Activated CD4-positive, alpha-beta T cell treated with anti-CD3 and anti-CD28 coated beads for 48 hours (primary cell): ENCODE results near the gene EFNA5.

Experiments used
- DNase-seq: peaks from one replicate; pipeline ENCODE4 v3.0.0-alpha.2; 2020

EFNA5 gene

DNA sequence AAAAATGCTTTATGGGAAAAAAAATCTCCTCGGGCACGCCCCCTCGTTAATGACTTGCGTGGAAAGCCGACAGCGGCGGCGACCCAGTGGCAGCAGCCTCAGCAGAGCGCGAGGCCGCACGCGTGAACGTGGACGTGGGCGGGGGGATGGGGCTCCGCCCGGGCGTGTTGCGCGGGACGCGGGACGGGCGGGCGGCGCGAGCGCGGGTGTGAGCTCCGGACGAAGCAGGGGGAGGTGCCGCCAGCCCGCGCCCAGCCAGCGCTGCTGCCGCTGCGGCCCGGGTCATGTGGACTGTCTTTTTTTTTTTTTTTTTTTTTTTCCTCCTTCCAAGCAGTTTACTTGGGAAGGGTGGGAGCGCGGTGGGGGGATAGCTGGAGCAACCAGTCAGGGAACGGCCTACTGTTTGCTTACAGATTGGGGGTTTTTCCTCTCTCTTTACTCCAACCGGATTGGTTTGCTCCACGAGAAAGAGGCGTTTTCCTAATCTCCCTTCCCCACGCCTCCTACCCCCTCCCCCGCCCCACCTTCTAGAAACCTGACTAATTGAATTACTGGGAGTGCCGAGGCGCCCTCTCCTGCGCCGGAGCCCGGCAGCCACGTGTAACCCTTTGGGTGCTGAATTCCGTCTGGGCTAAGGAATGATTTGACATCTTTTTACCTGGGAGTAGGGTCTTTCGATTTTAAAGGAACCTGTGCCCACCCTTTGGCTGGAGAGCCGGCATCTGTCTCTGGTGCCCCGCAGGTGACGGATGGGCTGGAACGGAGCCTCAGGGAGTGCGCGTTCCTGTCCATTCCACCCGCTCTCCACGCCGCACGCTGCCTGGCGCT is 1.7 kb upstream of the EFNA5 start:
- peak; percentile 28 for DNase-seq

DNA sequence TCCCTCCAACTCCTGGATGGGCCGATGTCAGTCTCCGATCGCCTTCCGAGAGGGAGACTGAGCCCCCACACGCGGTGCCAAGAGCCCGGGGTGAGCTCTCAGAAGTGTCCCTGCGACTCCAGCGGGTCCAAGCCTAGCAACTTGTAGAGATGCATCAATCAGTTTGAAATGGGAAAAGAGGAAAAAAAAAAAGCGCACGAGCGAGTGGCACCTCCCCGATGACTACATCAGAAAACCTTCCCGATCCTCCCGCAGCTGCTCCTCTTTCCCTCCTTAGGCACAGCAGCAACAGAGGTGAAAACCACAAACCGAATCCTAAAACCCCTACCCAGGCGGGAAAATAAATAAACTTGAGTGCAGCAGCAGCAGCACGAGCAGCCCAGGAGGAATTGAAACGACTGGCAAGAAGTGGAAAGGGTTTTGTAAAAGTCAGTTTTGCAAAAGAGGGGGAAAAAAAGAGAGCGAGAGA is 1.0 kb upstream of the EFNA5 start:
- DNase-seq, result no peak

DNA sequence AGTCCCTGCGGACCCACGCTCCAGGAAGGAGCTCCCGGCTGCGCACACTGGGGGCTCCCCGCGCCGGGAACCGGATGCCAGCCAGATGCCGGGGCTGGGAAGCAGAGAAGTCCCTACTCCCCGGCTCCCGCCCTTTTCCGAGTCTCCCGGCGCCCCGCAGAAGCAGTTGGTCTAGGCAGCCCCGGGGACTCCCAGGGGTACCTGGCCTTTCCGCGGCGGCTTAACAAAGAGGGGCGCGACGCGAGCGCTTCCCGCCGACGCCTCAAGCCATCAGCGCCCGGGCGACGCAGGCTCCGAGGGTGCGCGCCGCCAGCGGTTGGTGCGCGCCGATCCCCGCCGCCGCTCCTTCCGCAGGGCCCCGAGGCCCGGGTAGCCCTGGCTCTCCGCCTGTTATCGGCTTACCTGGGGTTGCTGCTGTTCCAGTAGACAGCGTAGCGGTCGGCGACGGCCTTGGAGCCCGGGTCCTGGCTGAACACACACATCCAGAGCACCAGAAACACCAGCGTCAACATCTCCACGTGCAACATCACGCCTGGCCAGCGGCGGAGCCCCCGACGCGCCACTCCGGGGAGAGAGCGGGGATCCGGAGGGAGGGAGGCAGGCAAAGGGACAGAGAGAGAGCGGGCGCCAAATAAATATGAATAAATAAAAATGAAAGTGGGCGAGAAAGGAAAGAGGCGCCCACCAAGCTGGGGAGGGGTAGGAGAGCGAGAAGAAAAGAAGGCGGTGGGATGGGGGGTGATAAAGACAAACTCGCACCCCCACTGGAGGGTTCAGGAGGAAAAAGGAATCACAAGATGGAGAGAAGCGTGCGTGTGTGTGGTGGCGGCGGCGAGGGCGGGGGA is 428 bp downstream of the EFNA5 start:
- peak; percentile 25 for DNase-seq

DNA sequence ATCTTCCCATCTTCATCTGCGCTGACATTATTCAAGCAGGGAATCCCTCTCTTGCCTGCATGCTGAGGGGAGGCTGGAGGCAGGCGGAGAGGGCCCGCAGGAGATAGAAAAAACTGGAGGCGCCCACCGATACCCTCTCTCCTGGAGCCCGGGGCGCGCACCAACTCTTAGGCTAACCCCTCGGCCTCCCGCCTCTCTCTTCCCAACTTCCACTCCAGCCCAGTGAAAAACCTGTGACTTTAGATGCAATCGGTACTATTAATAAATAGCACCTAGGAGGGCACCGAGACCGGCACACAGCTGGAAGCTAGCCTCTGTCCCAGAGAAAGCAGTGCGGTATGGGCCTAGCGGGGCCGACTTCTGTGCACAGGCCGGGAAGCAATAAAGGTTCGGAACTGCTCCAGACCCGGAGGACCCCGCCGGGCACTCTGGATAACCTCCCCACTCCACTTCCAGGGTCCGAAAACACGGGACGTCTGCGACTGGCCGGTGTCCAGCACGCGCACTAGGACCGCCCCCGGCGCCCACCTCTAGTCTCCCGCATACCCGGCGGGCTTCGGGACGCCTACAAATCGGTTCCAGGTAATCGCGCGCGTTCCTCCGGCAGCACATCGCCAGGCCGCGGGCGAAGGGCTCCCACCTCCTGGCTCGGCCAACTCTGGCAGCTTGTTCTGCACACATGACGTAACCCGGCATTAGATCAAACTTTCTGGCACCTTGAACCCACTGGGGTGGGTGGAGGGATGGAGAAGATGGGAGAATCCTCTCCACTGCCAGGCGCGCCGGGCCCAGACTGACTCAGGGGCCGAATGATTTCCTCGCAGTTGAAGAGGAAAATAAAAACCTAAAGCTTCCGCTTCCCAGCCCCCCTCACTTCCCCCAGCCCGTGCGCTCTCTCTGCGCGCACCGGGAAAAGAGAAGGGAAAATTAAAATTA is 1.4 kb downstream of the EFNA5 start:
- DNase-seq, result peak; percentile 4

DNA sequence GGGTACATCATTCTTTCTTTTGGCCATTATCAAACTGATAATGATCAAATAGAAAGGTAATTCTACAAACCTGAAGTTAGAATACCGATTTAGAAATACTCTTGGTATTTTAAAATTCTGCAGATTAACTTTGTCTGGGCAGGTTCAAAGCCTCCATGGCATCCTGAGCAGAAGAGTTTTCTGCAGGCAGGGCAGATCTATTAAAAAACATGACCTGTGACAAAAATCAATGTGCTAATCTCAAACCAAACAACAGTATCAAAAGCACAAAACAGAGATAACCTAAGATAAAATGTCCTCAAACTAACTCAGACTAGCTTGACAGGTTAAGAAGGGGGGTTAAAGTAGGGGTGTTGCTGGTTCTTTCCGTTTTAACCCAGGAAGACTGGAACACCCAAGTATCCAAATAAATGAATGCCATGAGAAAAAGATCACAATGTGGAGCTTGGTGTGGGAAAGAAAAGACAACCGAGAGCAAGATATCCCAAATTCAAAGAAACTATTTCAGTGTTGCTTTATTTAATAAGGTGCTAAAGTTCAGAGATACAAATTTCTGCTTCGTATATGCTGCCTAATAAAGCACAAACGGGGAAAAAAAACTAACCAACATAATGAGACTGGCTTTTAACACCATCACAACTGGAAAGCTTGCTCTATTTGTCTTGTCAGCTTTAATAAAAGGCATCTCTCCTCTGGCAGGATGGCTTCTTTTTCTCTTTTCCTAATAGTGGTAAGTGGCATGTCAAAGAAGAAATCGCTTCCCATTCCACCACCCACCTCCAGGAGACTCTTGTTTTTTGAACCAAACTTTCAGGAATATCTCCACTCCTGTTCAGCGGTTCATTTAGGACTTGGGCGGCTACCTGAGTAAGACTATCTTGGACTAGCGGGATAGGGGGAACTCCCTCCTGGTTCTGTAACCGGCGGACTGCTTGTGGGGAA is 2.3 kb downstream of the EFNA5 start:
- DNase-seq, result no peak

DNA sequence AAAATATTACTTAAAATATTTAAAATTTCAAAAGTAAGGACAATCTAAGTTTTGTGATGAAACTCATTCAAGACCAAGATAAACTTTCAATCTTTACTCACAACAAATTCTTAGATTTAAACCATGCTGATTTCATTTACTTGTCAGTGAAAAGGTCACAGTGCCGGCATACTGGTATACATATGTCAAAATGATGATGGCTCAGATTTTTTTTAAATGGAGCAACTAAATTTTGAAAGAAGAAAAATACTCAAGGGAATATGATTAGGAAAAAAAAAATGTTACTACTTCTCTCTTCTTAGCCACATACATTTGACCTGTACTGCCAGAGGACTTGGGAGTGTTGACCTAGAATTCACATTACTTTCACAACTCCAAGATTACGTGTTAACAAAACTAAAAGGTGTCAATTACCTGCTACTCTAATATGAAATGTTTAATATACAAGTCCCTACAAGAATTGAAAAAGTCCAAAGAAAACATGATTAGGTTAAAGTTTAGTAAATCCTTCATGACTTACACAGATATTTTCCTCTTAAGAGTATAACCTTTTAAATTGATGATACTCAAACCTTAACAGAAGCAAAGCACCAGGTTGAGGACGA is 4.6 kb downstream of the EFNA5 start:
- DNase-seq, result no peak

DNA sequence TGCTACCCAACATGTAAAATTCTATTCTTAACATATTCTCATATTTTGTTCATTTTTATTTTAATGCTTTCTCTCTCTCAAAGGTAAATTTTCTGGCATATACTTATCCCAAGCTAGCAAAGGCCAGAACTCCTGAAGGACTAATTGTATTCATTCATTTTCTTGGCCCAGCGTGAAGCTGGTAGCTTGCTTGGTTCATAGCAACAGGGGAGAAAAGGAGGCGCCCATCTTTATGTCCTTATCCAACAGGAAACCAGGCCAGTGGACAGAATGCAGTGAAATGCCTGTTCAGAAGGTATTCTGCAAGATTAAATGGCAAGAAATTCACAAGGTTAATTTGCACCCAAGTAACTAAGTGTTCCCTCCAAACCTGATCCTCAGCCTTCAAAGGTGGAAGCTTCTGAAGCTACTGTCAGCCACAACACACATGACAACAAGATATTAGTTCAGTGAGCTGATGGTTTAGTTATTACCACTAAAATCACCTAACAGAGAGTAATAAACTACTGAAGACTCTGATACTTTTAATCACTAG is 5.6 kb downstream of the EFNA5 start:
- DNase-seq, result no peak

DNA sequence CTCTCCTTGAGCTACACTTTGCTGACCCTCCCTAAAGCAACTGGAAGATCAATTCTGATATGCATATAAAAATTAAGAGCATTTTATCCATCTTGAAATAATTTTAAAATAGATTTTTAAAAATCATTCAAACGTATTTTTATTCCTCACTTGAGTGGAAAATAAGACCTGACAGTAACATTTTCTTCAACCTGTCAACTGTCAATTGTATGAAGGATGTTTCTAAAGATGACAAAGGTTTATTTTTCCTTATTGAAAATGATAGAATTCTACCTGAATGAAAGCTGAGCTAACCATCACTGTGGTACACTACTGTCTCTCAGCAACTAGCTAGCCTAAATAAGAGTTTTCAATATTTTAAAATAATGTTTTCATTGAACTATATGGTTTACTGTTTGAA is 7.0 kb downstream of the EFNA5 start:
- DNase-seq, result no peak

DNA sequence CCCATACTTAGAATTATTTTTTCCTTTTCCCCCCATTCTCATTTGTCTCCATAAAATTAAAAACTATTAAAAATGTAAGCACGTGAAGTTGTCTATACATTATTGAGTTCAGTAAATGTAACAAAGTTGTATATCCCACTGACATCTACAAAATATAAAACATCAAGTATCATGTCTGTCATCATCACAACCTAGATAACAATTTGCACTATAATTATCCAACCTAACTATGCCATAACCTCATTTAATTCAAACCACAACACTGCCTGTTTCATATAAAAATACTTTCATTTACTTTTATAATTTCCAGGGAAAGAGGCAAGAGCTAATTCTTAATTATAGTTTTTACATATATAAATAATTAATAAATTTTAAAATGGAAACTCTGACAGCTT is 9.1 kb downstream of the EFNA5 start:
- DNase-seq, result no peak

DNA sequence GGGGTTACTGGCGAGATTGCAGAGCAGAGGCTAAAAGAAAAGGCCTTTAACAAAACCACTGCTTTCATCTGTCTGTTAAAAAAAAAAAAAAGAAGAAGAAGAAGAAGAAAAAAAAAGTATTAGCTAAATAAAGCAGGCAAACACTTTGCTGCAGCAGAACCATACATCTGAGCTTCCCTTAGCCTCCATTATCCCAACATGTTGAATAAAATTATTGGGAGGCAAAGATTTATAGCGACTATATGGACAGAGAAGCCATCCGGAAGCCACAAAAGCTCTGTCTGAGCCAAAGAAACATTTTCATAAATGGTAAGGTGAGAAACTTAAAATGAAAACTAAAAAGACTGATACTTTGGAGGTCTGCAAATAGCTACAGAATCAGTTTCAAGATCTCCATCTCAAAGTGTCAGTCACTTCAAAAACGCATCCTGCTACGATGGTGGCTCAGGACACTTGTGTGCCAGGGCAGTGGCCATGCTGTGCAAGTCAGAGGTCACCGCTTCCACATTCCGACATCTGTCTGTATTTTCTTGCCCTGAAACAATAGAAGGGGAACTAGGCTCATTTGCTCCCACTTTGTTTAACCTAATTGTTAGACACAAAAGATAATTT is 9.6 kb downstream of the EFNA5 start:
- no peak for DNase-seq

DNA sequence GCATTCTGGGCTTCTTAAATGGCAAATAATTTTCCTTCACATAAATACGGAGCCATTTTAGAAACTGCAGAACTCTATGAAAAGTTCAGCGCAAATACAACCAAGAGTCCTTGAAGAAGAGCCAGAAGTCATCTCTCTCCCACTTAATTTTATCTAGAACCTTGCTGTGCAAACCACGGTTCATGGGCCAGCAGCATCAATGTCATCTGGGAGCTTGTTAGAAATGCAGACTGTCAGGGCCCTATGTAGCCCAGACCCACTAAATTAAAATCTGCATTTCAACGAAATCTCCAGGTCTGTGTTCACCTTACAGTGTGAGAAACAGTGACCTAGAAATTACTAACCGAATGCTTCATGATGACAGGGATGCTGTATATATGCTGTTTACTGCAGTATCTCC is 12.2 kb downstream of the EFNA5 start:
- no peak for DNase-seq

DNA sequence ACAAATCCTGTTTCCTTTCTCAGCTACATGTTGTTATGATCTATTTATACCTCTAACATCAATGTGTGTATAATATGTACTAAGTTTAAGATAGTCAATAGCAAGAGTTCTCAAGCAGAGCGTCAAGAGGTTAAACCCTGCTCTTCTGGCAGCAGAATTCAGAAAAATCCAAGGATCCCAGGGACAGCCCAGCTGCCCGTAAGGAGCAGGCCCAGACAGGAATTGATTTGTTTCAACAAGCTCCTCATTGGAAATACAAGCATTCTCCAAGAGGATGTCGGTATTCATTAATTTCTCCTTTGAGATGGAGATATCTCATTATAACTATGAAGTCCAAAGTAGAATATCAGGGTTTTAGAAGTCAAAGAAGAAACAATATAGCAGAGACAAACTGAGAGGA is 14.9 kb downstream of the EFNA5 start:
- DNase-seq, result no peak

DNA sequence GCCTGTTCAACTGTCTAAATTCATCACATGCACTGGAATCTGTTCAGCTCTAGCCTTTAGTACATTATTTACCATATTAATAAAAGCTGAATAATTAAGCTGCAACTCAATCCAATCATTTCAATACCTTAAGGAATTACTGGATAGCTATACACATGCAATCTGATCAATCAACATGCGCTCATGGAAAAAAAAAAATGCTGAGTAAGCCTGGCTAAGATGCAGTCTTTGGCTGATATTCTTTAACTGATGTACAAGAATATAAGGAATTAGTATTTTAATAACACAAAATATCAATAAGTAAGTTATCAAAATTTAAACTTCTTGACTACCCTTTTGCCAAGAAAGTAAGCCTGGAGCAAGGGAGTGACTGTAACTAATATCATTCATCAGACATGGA is 15.9 kb downstream of the EFNA5 start:
- no peak for DNase-seq

DNA sequence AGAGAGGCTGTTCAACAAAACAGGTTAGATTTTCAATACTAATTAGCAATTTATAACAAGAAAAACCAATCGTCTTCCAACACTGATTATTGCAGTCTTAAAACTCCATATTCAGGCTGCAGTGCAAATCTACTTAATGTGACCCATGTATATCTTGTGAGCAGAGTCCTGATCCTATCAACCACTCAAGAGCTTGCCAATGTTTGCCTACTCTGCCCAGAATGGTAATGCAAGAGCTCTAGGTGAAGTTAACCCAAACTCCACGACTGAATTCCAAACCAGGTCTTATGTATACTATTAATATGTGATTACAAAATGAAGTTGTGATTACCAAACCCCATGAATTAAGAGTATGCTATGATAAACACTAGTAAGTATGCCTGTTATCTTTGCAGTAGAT is 17.1 kb downstream of the EFNA5 start:
- no peak for DNase-seq

DNA sequence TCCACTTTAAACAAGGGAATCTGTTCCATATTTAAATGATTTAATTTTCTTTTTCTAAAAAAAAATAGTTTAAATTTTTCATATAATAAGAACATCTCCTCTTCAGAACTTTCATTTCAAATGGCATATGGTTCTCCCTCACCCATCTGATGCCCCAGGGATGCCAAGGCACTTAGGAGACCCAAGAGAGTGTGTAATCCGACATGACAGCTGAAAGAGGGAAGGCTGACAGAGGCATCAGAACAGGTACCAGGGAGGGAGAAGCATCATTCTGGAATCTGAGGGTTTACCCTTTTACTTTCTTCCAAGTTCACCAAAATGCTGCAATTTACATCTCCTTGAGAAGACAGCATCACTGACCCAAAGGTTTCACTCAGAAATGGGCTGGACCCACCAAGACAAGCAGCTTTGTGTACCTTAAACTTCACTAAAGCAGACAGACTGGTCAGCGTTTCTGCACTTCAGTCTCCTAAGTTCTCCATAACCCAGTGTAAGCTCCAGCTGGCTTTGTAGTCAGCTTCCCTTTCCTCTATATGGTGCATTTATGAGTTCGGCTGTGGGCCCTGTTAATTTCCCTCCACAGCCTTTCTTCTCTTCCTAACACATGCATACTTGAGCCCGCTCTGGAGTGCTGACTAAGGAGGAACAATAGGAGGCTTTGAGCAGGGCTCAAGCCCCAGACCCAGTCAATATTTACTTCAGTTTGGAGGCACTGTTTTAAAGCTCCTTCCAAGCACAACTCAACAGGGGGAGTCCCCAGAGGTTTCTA is 17.7 kb downstream of the EFNA5 start:
- no peak for DNase-seq

DNA sequence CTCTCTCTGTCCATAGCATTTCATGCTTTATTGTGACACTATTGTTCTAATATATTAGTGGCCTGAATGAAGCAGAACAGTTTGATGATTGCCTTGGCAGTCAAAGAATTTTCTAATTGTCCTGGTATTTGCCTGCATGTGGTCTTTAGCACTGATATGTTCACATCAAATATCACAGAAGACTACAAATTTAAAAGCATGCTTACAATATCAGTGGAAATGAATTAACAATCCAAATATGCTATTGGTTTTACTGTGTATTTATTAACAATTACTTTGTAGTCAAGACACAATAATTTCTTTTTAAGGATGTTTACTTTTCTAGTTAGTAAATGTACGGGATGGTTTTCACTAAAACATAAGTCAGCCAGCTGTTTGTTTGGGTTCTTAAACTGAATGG is 18.3 kb downstream of the EFNA5 start:
- no peak for DNase-seq

DNA sequence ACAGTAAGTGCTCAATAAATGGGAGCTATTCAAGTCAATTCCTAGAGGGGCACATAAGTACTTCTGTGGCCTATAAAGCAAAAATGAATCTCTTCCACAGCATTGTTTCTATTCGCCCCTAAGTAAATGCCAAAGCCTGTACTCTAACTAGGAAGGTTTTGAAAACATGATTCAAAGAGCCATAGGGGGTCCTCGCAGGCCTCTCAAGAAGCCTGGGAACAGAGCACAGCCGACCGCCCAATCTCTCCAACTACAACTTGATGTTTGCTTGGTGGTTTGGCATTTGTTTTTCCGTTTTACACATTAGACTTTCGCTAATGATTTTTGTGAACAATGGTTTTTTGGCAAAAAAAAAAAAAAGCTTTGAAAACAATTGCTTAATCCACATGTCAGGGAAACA is 19.4 kb downstream of the EFNA5 start:
- DNase-seq, result no peak

DNA sequence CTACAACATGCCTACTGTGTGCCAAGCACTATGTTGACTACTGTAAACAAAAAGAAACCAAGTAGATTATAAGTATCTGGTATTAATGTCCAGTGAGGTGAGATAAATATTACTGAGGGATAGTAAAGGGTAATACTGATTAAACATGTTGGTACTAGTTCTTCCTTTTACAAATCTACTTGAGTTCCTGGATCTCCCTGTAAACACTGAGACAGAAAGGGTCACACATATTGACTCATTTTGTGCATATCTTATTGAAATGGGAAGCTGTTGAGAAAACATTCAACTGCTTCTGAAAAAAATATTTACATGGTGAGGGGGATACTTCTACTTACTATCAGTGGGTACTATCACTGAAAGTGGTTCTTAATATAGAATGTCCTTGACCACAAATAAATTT is 24.3 kb downstream of the EFNA5 start:
- DNase-seq, result no peak

DNA sequence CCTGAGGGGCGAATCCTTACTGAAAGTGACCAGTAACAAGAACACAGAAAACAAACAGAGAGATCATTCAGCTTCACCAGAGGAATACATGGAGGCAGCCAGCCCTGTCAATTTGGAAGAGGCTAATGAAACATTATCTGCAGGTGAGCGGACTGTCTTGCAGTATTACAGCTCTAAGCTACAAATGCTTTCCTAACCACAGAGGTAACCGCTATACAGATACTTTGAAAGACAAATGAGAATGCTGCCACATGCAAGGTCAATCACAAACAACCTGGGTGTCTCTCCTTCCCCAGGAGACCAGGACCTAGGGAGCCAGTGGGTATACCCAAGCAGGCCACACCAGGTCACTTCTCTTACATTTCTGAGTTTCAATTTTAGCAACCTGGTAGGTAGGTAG is 30.2 kb downstream of the EFNA5 start:
- DNase-seq, result no peak

DNA sequence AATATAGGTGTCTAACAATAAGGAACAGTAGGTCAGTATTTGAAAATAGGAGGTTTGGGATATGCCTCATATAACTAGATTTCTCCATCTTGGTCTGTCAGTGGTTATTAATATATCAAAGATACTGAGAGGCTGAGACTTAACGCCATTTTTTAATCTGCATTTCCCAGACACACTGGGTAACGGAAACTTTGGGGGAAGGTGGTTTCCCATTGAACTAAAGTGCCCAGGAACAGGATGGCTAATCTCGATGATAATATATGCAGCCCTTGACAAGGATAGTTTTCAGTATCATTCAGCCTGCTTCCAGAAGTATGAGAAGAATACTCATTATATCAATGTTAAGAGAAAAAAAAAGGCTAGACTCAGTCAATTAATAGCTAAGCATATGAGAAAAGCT is 30.7 kb downstream of the EFNA5 start:
- DNase-seq, result no peak
